Measurements from ENCODE around the gene PON2.

GRCh38 chr7:95427166-95427565 lies 7.7 kb downstream of the PON2 start:
- TF ChIP-seq POLR2AphosphoS5 (IDR thresholded peaks at IDR 0.05; ENCODE audit: low read depth, low read length): no peak
- no peak for TF ChIP-seq TAF1 (IDR thresholded peaks at IDR 0.05; ENCODE audit: borderline replicate concordance, low read depth, low read length)
